Stimulated activated CD8-positive, alpha-beta memory T cell treated with anti-CD3 and anti-CD28 coated beads, Interleukin-7, amount 100 ng/mL, for 1 hour (primary cell): ENCODE measurements around the gene AVP.
"Not testable (repeated sequence)": the region's sequence is repeated elsewhere in the genome, so short reads cannot be mapped to it uniquely, and the experiment has no call there.

Source experiments
- DNase-seq, 2 donors: peaks; one replicate each; pipeline ENCODE4 v3.0.0-alpha.2; 2020; ENCODE audit warnings: low read depth in 2 of 2

AVP gene

GRCh38 chr20:3082955-3083952 is 1.3 kb downstream of the AVP start:
- DNase-seq = no peak

- DNase-seq = no peak
Observed at GRCh38 chr20:3082306-3082951, 2.1 kb downstream of the AVP start.

- no peak for DNase-seq
Observed at GRCh38 chr20:3081641-3082040, 2.9 kb downstream of the AVP start.

- DNase-seq = no peak
Observed at GRCh38 chr20:3080939-3081388, 3.6 kb downstream of the AVP start.

- no peak for DNase-seq
Observed at GRCh38 chr20:3077618-3078134, 6.8 kb downstream of the AVP start.

- not testable (repeated sequence) for DNase-seq
Observed at GRCh38 chr20:3075315-3075714, 9.2 kb downstream of the AVP start.

- DNase-seq = no peak
Observed at GRCh38 chr20:3074812-3075211, 9.7 kb downstream of the AVP start.

GRCh38 chr20:3073251-3073643 is 11.3 kb downstream of the AVP start:
- not testable (repeated sequence) for DNase-seq

- DNase-seq = no peak
Observed at GRCh38 chr20:3072530-3073250, 11.8 kb downstream of the AVP start.

GRCh38 chr20:3071610-3072529 is 12.7 kb downstream of the AVP start, which contains the start of gene OXT:
Gene OXT, plus strand, starts transcription at chr20:3071620. Its CDS starts 36 bp downstream, at chr20:3071656.
- peak; percentile 38 to 47 for DNase-seq

- no peak for DNase-seq
Observed at GRCh38 chr20:3071266-3071609, 13.3 kb downstream of the AVP start.

- DNase-seq = no peak
Observed at GRCh38 chr20:3070725-3071124, 13.8 kb downstream of the AVP start.

GRCh38 chr20:3068986-3069900 is 15.3 kb downstream of the AVP start:
- DNase-seq = no peak

GRCh38 chr20:3068075-3068474 is 16.4 kb downstream of the AVP start:
- DNase-seq = no peak

- no peak for DNase-seq
Observed at GRCh38 chr20:3067139-3068014, 17.1 kb downstream of the AVP start.

- DNase-seq = not testable (repeated sequence)
Observed at GRCh38 chr20:3064119-3064518, 20.4 kb downstream of the AVP start.

- DNase-seq = no peak
Observed at GRCh38 chr20:3059489-3059888, 25.0 kb downstream of the AVP start.

GRCh38 chr20:3051385-3052019 is 33.0 kb downstream of the AVP start:
- DNase-seq = no peak
